HT1080 (cell line): ENCODE measurements around the gene TNRC6C. TPM values are rescaled to one million over a fixed set of nuclear protein-coding genes. Genes with fewer than 3 reads are reported as not detected.
"Not testable (repeated sequence)": the region's sequence is repeated elsewhere in the genome, so short reads cannot be mapped to it uniquely, and the experiment has no call there.

Experiments used
- DNase-seq: peaks from one replicate; pipeline ENCODE4 v3.0.0-alpha.2; 2015; ENCODE audit warnings: low read depth
- total RNA-seq: library from RNA; depleted of rRNA; stranded (reverse); fragments of >200 nt; shearing (Covaris generic); gene quantifications from 2 replicates; pipeline ENCODE4 v1.2.3, GENCODE V29; 2014

The TNRC6C gene
- total RNA-seq, 1 experiment from 2014 or later: 2.7 TPM

GRCh38 chr17:78133971-78134898 is 175.7 kb downstream of the TNRC6C start:
- no peak for DNase-seq

- DNase-seq: no peak
These were observed 176.4 kb downstream of the TNRC6C start for GRCh38 chr17:78134899-78135385.

- no peak for DNase-seq
These were observed 177.5 kb downstream of the TNRC6C start for GRCh38 chr17:78135858-78136500.

GRCh38 chr17:78137392-78138203 is 179.1 kb downstream of the TNRC6C start:
- no peak for DNase-seq

GRCh38 chr17:78138204-78139060 is 179.9 kb downstream of the TNRC6C start:
- no peak for DNase-seq

DNA sequence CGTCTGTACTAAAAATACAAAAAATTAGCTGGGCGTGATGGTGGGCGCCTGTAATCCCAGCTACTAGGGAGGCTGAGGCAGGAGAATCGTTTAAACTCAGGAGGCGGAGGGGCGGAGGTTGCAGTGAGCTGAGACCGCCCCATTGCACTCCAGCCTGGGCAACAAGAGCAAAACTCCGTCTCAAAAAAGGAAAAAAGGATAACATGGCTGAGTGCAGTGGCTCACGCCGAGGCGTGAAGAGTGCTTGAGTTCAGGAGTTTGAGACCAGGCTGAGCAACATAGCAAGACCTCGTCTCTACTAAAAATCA is 181.3 kb downstream of the TNRC6C start:
- DNase-seq: not testable (repeated sequence)

DNA sequence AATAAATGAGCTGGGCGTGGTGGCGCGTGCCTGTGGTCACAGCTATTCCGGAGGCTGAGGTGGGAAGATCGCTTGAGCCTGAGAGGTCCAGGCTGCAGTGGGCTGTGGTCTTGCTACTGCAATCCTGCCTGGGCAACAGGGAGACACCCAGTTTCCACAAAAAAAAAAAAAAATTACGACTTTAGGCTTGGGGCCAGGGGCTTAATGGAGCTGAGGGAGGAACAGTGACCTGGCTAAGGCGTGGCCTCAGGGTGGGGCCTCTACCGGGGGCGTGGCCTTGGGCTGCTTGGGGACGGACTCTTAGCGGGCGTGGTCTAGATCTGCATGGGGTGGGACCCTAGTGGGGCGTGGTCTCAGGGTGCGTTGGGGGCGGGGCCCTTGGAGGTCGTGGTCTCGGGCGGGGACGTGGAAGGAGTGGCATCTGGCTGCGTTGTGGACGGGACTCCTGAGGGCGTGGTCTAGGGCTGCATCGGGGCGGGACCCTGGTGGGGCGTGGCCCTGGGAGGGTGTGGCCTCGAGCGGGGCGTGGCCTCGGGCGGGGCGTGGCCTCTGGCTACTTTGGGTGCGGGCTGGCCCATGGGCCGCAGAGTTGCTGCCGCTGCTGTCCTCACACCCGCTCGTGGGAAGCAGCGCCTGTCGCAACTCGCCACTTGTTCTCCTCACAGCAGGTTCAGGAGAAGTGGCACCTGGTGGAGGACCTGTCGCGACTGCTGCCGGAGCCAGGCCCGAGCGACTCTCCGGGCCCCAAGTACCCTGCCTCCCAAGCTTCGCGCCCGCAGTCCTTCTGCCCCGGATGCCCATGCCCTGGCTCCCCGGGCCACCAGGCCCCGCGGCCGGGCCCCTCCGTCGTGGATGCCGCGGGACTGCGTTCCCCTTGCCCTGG is 181.9 kb downstream of the TNRC6C start:
- peak; percentile 88 for DNase-seq

- DNase-seq: no peak
These were observed 183.1 kb downstream of the TNRC6C start for GRCh38 chr17:78141437-78142118.

DNA sequence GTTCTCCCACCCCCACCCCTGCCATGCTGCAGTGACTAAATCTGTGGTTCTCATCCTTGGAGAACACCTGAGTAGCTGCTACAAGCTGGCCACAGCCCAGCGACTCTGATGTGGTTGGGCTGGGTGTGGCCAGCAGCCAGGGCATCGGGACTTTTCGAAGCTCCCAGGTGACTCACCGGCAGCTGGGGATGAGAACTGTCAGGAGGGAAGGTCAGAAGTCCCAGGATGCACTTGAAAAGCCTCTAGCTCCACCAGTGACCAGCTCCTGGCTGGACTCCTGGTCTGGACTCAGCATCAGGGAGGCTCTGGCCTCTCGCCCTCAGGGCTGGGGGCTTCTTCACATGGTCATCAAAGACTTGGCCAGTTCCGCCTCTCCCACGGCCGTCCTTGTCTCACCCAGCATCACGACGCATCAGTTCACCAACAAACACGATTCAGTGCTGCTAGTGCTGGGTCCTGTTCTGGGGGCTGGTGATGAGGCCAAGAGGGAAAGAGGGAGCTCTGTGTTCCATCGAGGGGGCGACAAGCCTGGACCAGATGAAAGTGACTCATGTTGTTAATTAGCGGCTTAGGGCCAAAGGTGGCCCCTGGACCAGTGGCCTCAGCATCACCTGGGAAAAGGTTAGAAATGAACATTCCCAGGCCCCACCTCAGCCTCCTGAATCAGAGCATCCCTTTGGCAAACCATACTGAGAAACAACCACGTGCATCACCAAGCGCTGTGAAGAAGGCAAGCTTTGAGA is 183.8 kb downstream of the TNRC6C start:
- DNase-seq: peak; percentile 94

DNA sequence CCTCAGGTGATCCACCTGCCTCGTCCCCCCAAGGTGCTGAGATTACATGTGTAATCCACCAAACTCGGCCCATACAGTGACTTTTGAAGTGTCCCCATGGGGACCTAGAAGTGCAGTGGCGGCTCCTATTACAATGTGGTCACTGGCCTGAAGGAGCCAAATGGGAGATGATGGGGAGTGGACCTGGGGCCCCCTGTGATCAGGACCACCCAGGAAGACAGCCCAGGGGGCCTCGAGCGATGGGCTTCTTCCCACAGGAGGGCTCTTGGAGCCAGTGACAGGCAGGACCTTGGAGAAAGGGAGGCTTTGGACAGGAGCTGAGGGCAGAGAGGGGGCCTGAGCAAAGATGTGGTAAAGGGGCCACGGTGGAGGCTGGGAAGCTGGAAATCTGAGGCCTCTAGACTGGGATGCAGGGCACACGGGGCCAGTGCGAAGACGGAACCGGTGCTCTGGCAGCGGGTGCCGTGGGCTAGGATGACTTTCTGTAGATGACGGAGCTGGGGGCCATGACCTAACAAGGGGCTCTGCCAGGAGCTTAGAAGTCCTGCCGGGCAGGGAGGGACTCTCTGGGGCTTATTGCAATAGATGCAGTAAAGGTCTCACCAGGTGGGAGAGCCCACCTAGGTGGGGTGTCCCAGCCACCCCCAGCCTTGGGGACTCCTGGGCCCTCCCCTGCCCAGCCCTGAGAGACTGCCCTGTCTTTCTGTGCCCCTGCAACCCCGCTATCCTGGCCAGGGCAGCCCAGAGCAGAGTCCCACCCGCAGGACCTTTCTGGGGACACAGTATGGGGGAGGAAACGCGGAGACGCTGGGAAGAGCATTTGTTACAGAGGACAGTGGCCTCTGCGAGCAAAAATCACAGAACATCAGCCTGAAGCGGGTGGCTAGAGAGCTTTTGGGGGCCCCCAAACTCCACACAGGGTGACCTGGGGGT is 185.0 kb downstream of the TNRC6C start:
- no peak for DNase-seq

DNA sequence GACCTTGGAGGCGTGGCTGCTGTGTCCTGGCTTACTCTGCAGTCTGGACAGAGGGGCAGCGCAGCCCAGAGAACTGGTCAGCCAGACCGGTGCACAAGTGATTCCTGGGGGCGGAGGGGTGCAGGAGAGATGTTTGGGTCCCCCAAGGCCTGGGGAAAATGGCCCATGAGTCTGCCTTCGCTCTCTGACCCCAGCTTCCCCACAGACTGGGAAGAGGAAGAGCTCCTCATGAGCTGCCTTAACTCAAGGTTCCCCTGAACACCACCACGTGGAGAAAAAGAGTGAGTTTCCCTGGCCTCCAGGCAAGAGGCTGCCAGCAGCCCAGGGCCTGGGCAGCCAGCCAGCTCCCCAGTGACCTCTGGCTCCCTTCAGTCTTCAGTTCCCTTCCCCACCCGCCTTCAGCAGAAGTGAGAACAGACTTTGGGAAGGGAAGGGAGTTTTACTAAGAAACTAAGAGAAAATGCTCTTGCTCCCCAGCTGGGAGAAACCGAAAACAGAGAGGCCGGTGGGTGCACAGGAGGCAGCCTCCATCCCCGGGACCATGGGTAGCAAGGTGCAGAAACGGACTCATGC is 185.7 kb downstream of the TNRC6C start:
- peak; percentile 72 for DNase-seq

DNA sequence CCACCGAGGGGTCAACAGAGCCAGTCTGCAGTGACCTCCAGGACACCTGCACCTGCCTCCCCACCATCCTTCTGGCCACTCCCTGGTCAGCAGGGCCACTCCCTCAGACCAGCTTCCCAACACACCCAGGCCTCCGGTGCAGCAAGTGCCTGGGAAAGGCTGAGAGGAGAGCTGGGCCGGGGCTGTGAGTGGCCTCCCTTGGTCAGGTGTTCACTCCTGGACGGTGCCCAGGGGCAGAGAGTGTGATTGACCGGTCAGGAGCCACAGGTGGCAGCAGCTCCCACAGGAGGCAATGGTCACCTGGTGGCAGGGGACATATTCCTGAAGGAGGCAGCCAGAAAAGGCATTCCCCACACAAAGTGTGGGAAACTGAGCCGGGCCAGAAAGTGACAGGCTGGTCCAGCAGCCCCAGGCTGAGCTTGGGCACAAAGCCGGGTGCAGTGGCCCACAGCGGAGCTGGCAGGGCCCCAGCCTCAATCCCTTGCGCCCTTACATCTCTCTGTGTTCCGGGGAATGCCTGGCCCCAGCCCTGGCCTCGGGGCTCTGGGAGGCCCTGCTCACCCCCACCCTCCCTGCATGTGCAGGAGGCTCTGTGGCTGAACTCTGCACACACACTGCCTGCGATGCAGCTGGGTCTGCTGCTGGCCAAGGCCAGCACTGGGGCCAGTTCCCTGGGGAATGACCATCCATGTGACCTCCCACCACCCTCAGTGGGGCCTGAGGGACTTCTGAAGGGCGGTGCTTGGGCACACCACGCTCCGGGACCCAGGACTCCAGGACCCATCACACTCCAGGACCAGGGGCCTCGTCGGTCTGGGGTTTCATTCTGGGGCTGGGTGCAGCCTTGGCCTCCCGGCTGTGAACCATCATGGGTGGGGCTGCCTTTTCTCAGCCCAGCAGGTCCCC is 186.5 kb downstream of the TNRC6C start:
- no peak for DNase-seq

- no peak for DNase-seq
These were observed 188.0 kb downstream of the TNRC6C start for GRCh38 chr17:78146471-78146869.

DNA sequence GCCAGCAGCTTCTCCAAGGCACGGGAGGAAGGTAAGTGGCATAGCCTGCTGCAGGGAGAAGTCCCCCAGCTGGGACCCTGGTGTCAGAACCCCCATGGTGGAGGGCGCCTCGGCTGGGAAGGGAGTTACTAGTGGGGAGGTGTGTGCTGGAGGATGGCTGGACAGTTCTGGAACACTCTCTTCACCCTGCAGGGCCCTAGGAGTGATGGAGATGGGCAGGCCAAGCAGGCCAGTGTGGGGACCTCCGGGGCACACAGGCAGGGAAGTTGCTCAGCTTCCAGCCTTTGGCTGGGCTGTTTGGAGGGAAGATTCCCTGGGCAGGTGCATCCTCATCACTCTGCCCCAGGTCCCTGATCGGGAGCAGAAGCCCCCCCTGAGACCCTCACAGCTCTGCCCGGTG is 188.4 kb downstream of the TNRC6C start:
- DNase-seq: no peak

- no peak for DNase-seq
These were observed 189.0 kb downstream of the TNRC6C start for GRCh38 chr17:78147315-78147998.
